Fibroblast of mammary gland (primary cell): ENCODE measurements around the gene LHX5.

Experiments
- DNase-seq: peaks from one replicate; pipeline ENCODE4 v3.0.0-alpha.2; 2010; ENCODE audit warnings: low read depth
- H3K4me3 ChIP-seq: 2 replicates; pipeline ENCODE4 v1.5.1; 2011; ENCODE audit warnings: low read depth, mild to moderate bottlenecking, low read length, moderate library complexity; ENCODE audit not compliant: control insufficient read depth
- TF ChIP-seq, protein P1 (sequence below): conservative IDR thresholded peaks from 2 replicates; pipeline ENCODE4 v1.5.1; 2011; ENCODE audit warnings: low read depth, low read length, inconsistent platforms; ENCODE audit not compliant: control insufficient read depth, insufficient read depth

The LHX5 gene

DNA sequence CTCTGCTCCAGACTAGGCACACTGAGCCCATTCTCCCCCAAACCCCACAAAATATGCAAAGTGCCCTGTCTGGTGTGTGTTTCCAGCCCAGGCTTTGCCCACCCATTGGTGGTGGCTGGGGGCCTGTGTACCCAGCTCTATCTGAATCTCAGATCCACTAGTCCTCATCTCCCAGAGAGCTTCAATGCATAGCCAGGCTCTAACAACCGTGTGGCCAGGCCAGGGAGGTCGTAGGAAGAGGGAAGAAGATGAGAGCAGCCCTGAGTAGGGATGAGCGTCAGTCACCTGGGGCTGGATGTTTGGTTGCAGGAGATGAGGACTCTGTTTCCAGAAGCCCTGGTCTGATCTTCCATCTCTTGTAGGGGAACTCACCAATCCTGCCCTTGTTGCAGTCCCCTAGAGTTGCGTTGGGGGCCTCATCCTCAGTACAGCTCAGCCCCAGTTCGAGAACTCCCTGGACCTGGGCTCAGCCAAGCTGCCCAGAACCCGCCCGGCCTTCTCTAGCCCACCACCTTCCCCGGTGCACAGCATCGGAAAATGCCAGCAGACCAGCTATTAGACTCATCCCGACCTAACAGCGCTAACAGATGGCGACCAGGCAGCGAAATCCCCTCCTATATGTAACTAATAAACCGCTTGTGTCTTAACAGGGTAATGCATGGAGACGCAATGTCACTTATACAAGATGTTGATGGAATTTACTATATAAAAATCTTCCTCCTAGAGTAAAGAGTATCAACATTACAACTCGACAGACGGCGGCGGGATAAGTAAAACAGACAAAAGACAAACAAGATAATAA lies 3.2 kb upstream of the LHX5 start:
- no peak for DNase-seq
- no peak overlapping the region for H3K4me3 ChIP-seq
- TF ChIP-seq, protein P1, sequence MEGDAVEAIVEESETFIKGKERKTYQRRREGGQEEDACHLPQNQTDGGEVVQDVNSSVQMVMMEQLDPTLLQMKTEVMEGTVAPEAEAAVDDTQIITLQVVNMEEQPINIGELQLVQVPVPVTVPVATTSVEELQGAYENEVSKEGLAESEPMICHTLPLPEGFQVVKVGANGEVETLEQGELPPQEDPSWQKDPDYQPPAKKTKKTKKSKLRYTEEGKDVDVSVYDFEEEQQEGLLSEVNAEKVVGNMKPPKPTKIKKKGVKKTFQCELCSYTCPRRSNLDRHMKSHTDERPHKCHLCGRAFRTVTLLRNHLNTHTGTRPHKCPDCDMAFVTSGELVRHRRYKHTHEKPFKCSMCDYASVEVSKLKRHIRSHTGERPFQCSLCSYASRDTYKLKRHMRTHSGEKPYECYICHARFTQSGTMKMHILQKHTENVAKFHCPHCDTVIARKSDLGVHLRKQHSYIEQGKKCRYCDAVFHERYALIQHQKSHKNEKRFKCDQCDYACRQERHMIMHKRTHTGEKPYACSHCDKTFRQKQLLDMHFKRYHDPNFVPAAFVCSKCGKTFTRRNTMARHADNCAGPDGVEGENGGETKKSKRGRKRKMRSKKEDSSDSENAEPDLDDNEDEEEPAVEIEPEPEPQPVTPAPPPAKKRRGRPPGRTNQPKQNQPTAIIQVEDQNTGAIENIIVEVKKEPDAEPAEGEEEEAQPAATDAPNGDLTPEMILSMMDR: no peak

GRCh38 chr12:113473942-113474341 lies 2.3 kb upstream of the LHX5 start:
- no peak overlapping the region for H3K4me3 ChIP-seq
- no peak for DNase-seq
- TF ChIP-seq, protein P1: no peak

GRCh38 chr12:113473400-113473799 lies 1.7 kb upstream of the LHX5 start:
- TF ChIP-seq, protein P1: no peak

GRCh38 chr12:113472191-113473121 lies 785 bp upstream of the LHX5 start:
- DNase-seq: no peak
- TF ChIP-seq, protein P1: no peak
- H3K4me3 ChIP-seq: no peak overlapping the region

More at GRCh38 chr12:113473400-113473799, 1.7 kb upstream of the LHX5 start:
- DNase-seq: no peak
- no peak overlapping the region for H3K4me3 ChIP-seq

DNA sequence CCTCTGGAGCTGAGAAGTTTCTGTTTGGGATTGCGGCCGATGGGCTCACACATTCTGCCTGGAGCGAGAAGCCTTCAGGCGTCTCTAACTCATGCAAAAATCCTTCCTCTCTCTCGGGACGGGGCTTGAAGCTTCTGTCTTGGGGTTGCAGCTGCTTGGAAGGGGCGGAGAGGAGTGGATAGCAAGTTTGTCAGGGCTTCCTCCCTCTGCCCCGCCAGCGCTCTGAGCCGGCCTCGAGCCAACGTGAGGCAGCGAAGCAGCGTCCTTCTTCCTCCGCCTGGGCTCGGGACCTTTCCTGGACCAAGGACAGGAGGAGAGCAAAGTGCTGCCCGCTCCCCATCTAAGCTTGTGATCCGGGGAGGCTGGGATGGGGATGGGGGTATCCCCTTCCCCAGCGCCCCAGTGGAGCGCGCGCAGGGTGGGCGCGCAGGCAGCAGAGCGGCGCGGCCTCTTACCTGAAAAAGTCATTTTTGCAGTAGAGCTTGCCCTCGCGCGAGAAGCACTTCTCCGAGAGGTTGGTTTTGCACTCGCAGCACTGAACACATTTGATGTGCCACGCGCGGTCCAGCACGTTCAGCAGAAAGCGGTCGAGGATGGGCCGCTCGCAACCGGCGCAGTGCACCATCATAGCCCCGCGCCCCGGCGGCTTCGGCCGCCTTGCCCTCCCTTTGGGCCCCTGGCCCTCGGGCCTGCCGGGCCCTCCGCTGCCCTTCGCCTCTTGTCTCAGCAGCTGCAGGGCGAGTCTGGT lies 626 bp downstream of the LHX5 start:
- H3K4me3 ChIP-seq: no peak overlapping the region
- DNase-seq: no peak
- TF ChIP-seq, protein P1: no peak
